T-helper 2 cell treated with Interferon-gamma antibody and Interleukin-4, amounts not matched to agents 5 μg/mL and 100 μg/mL, for 36 hours (primary cell): Measurements from ENCODE around the gene TP53BP2.
"Not testable (repeated sequence)": the region's sequence is repeated elsewhere in the genome, so short reads cannot be mapped to it uniquely, and the experiment has no call there.

Source experiments
- DNase-seq: peaks from one replicate; pipeline ENCODE4 v3.0.0; 2021; ENCODE audit warnings: low spot score
- H3K27ac Mint-ChIP-seq: one replicate; pipeline ENCODE4 v1.8.0; 2021; ENCODE audit warnings: mild to moderate bottlenecking, mixed read lengths
- H3K27me3 Mint-ChIP-seq: one replicate; pipeline ENCODE4 v1.8.0; 2021; ENCODE audit warnings: low read depth, mixed read lengths
- H3K36me3 Mint-ChIP-seq: one replicate; pipeline ENCODE4 v1.8.0; 2021; ENCODE audit warnings: low read depth, mixed read lengths
- H3K4me1 Mint-ChIP-seq: one replicate; pipeline ENCODE4 v1.8.0; 2021; ENCODE audit warnings: low read depth, mixed read lengths
- H3K4me3 Mint-ChIP-seq: one replicate; pipeline ENCODE4 v1.8.0; 2022; ENCODE audit warnings: mild to moderate bottlenecking, moderate library complexity, mixed read lengths
- H3K9me3 Mint-ChIP-seq: one replicate; pipeline ENCODE4 v1.8.0; 2021; ENCODE audit warnings: mixed read lengths

Gene TP53BP2

DNA sequence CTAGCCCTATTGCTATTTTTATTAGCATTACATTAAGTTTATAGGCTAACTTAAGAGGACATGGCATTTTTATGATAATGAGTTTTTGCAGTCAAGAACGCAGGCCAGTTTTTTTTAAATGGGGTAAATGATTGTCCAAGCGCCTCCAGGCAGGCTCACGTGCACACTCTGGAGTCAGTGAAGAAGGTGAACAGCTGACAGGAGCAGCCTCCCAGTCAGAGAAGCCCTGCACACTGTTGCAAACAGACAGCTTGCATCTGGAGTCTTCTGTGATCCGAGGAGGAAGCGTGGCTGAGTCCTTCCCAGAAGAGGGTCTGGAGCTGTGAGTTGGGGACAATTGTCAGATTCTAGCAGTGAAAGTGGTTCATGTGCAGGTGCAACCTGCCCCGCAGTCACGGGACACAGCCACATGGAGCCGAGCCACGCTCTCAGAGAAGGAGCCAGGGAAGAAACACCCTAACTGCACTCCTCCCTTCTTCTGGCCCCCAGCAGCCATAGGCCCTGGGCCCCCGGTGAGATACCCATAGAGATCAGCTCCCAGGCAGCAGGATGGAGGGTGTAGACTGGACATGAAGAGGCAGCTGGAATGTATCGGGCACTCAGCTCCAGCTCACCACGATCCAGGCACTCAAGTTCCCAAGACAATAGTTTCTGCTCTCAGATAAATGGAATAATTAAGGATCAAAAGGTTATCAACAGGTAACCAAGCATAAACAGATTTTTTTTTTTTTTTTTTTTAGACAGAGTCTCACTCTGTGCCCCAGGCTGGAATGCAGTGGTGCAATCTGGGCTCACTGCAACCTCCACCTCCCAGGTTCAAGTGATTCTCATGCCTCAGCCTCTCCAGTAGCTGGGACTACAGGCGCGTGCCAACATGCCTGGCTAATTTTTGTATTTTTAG, 107.0 kb downstream of the TP53BP2 start:
- no peak overlapping the region for H3K27ac Mint-ChIP-seq
- no peaks in the 10 kb centered on the region for H3K27me3 Mint-ChIP-seq
- peaks cover 4% of the 10 kb centered on the region for H3K4me1 Mint-ChIP-seq
- H3K9me3 Mint-ChIP-seq, result no peaks in the 10 kb centered on the region
- no peak overlapping the region for H3K4me3 Mint-ChIP-seq
- no peak for DNase-seq
- peaks cover 36% of the 10 kb centered on the region for H3K36me3 Mint-ChIP-seq

DNA sequence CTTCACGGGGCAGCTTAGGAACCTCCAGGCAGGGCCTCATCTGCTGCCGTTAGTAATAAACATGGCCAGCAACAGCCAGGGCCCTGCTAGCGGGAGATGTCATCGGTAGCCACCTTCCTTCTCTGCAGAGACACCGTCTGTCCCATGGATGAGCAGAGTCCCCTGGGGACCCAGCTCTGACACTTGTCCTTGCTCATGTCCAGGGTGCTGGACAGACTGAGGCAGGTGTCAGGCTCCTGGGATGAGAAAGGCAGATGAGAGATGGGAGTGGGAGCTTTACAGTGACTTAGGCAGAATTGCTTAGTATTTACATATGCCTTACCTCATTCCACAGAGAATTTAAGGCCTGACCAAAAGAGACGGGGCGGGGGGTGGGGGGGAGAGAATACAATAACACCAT, 108.4 kb downstream of the TP53BP2 start:
- Mint-ChIP-seq H3K4me1 (peaks cover 4% of the 10 kb centered on the region), H3K4me3 (no peak overlapping the region), H3K36me3 (peaks cover 31% of the 10 kb centered on the region), H3K27me3 (no peaks in the 10 kb centered on the region), H3K9me3 (no peaks in the 10 kb centered on the region), H3K27ac (no peak overlapping the region)
- DNase-seq, result no peak

DNA sequence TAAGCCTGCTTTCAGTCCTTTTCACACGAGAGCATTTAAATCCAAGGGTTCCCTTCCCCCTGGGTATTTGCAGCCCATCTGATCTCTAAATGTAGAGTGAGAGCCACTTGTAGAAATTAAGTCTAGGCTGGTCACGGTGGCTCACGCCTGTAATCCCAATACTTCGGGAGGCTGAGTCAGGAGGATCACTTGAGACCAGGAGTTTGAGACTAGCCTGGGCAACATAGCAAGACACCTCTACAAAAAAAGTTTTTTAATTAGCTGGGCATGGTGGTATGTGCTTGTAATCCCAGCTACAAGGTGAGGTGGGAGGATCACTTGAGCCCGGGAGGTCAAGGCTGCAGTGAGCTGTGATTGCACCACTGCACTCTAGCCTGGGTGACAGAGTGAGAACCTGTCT, 109.1 kb downstream of the TP53BP2 start:
- H3K27ac Mint-ChIP-seq, H3K9me3 Mint-ChIP-seq, H3K4me1 Mint-ChIP-seq, H3K27me3 Mint-ChIP-seq, DNase-seq, H3K4me3 Mint-ChIP-seq: not testable (repeated sequence)
- H3K36me3 Mint-ChIP-seq, result peaks cover 36% of the 10 kb centered on the region

DNA sequence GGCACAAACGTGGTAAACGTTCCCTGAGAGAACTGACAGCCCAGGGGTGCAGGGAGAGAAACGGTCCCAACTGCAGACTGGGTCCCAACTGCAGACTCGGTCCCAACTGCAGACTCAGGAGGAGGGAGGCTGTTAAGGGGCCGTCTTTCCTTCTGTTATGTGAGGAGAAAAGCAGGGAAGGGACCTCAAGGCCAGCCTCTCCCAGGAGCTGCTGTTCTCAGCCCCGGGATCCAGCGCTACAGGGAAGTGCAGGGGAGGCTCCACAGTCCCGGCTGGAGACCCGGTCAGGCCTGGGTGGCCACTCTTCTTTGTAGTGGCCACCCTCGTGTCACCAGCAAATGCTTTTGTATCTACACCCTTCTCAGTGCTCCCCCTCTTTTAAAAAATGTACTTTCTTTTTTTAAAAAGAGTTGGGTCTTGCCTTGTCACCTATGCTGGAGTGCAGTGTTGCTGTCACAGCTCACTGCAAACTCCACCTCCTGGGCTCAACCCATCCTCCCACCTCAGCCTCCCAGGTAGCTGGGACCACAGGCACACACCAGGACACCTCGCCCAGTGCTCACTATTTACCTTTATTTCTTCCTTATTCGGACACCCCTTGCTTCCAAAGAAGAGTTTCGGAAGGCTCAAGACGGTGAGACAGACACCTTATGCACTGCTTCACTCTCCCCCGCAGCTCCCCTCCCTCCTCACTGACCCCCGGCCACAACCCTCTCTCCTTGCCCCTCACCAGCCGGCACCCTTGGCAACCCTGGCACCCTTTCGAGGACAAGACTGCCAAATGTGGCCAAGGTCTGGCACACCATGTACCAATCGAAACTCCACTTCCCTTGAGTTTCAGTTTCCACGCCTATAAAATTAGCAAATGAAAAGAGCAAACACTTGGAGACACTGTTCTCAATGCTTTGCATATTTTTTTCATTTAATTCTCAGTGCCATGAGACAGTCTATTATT, 111.6 kb downstream of the TP53BP2 start:
- peaks cover 17% of the 10 kb centered on the region for H3K4me1 Mint-ChIP-seq
- no peak for DNase-seq
- no peaks in the 10 kb centered on the region for H3K9me3 Mint-ChIP-seq
- no peaks in the 10 kb centered on the region for H3K27me3 Mint-ChIP-seq
- H3K36me3 Mint-ChIP-seq, result peaks cover 43% of the 10 kb centered on the region
- H3K27ac Mint-ChIP-seq, result no peak overlapping the region
- H3K4me3 Mint-ChIP-seq, result no peak overlapping the region

DNA sequence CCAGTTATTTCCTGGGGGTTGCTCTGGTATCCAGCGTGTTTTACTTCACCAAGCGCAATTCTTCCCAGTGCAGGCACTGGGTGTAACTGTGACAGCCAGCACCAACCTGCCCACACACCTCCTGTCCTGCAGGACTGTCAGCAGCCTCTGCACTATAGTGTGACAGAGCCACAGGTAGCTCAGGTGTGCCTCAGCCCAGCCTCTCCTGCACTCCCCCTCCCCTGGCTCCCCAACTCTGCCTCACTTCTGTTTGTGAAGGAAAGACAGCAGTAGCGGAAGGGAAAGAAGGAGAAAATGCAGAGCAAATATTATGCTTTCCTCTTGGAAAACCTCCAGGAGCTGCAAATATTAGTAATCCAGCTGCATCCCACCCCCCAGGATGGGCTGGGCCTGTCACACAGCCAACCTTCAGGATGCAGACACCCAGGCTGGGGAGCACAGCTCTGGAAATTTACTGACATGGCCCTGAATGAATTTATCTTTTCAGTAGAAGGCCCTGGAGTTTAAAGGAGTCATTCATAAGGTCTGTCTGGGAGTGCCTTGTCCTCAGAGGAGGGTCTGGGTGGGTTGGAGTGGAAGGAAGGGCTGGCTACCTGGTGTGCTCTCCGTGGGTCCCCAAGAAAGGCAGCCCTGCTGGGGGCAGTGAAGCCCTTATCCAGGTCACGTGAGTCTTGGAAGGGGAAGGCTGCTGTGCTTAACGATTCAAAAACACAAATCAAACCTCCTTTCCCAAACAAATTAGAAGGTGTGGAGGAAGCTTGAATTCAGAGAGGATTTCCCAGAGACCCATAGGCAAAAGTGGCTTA, 112.6 kb downstream of the TP53BP2 start:
- Mint-ChIP-seq H3K4me1 (peaks cover 24% of the 10 kb centered on the region), H3K36me3 (peaks cover 47% of the 10 kb centered on the region), H3K27ac (no peak overlapping the region)

DNA sequence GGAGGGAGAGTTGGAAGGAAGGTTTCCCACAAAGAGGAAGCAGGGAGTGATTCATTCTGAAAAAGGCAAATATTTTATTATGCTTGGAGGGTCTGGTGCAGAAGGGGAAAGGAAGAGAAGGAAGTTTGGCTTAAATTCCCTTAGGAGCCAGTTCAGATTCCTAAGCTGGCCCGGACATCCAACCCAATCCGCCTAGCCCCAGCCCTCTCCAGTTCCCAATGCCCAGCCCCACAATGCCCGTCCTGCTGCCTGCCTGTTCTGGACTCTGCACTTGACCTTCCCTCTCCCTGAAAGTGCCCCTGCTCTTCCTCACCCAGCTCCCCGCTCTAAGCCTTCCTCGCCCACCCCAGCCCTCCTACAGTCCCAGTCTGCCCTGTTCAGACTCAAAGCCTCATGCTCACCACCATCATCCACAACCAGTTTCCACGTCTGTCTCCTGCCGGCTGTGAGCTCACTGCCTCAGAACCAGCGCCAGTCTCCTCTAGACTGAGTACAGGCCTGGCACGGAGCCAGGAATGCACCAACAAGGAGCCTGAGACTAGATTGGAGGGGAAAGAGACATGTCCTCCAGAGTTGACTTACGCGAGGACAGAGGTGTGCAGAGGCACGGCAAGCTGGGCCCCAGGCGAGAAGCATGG, 114.5 kb downstream of the TP53BP2 start:
- Mint-ChIP-seq H3K9me3 (no peaks in the 10 kb centered on the region), H3K36me3 (peaks cover 64% of the 10 kb centered on the region), H3K27ac (peak overlapping the region; percentile 31), H3K4me3 (no peak overlapping the region), H3K27me3 (no peaks in the 10 kb centered on the region), H3K4me1 (peaks cover 42% of the 10 kb centered on the region)
- no peak for DNase-seq

More for the DNA sequence above, 112.6 kb downstream of the TP53BP2 start:
- H3K27me3 Mint-ChIP-seq, result no peaks in the 10 kb centered on the region
- H3K4me3 Mint-ChIP-seq, result no peak overlapping the region
- H3K9me3 Mint-ChIP-seq, result no peaks in the 10 kb centered on the region
- DNase-seq, result no peak

DNA sequence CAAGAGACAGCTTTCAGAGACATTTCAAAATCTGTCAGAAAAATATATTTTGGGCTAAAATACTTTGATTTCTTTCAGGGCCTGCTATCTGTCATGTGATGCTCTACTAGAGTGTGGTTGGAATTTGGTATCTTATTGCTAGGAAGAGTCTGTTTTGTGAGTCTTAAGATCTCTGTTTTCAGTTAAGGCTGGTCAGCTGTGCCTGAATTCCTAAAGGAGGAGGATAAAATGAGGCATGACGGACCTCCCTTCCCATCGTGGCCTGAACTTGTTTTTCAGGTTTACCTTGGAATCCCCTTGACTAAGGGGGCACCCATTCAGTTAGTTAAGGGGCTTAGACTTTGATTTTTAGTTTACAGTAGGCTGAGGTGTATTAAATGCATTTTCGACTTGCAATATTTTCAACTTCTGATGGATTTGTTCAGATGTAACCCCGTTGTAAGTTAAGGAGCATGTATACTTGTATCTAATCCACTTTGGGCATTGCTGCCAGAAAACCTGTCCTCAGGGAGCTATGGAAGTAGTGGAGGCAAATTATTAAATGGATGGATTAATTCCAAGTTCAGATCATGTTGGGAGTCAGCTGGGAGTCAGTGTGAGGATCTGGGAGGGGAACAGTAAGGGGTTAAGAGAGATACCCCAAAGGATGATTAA, 115.1 kb downstream of the TP53BP2 start:
- Mint-ChIP-seq H3K27me3 (no peaks in the 10 kb centered on the region), H3K4me1 (peaks cover 48% of the 10 kb centered on the region), H3K4me3 (no peak overlapping the region), H3K27ac (peak overlapping the region; percentile 27), H3K36me3 (peaks cover 70% of the 10 kb centered on the region), H3K9me3 (no peaks in the 10 kb centered on the region)
- no peak for DNase-seq

DNA sequence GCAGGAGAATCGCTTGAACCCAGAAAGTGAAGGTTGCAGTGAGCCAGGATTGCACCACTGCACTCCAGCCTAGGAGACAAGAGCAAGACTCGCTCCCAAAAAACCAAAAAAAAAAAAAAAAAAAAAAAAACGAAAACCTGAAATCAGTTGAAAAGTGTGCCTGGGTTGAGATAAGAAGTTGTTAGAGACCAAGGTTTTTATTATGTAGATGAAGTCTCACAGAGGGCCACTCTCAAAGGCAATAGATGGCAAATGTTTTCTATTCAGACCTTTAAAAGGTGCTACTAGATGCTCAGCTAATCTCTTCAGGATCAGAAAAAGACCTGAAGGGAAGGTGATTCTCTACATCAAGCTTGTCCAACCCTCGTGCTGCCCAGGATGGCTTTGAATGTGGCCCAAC, 115.8 kb downstream of the TP53BP2 start:
- Mint-ChIP-seq H3K4me3 (no peak overlapping the region), H3K27ac (no peak overlapping the region), H3K36me3 (peaks cover 73% of the 10 kb centered on the region), H3K4me1 (peaks cover 55% of the 10 kb centered on the region), H3K9me3 (no peaks in the 10 kb centered on the region), H3K27me3 (no peaks in the 10 kb centered on the region)
- DNase-seq, result no peak
